WI38 (cell line): Measurements from ENCODE around the gene PTTG1.
"Not testable (repeated sequence)": the region's sequence is repeated elsewhere in the genome, so short reads cannot be mapped to it uniquely, and the experiment has no call there.

Source experiments
- H3K4me3 ChIP-seq: 2 replicates; pipeline ENCODE4 v1.5.1; 2011; ENCODE audit warnings: low read depth, mild to moderate bottlenecking, control low read depth, low read length
- TF ChIP-seq, protein P1 (sequence below): IDR thresholded peaks from 2 replicates; pipeline ENCODE4 v1.5.1; 2012; ENCODE audit warnings: low read depth, mild to moderate bottlenecking, control low read depth, low read length

PTTG1 gene

GRCh38 chr5:160423099-160423498, 1.4 kb downstream of the PTTG1 start:
- H3K4me3 ChIP-seq, result peak overlapping the region; percentile 71
- TF ChIP-seq, protein P1, sequence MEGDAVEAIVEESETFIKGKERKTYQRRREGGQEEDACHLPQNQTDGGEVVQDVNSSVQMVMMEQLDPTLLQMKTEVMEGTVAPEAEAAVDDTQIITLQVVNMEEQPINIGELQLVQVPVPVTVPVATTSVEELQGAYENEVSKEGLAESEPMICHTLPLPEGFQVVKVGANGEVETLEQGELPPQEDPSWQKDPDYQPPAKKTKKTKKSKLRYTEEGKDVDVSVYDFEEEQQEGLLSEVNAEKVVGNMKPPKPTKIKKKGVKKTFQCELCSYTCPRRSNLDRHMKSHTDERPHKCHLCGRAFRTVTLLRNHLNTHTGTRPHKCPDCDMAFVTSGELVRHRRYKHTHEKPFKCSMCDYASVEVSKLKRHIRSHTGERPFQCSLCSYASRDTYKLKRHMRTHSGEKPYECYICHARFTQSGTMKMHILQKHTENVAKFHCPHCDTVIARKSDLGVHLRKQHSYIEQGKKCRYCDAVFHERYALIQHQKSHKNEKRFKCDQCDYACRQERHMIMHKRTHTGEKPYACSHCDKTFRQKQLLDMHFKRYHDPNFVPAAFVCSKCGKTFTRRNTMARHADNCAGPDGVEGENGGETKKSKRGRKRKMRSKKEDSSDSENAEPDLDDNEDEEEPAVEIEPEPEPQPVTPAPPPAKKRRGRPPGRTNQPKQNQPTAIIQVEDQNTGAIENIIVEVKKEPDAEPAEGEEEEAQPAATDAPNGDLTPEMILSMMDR, result no peak

- H3K4me3 ChIP-seq, result no peak overlapping the region
- TF ChIP-seq, protein P1, result no peak
Measured at GRCh38 chr5:160427607-160428006, 6.0 kb downstream of the PTTG1 start.

- TF ChIP-seq, protein P1, result no peak
Measured at GRCh38 chr5:160432196-160432595, 10.5 kb downstream of the PTTG1 start.

GRCh38 chr5:160432787-160433186, 11.1 kb downstream of the PTTG1 start:
- no peak overlapping the region for H3K4me3 ChIP-seq
- TF ChIP-seq, protein P1, result no peak

More at GRCh38 chr5:160432196-160432595, 10.5 kb downstream of the PTTG1 start:
- no peak overlapping the region for H3K4me3 ChIP-seq

DNA sequence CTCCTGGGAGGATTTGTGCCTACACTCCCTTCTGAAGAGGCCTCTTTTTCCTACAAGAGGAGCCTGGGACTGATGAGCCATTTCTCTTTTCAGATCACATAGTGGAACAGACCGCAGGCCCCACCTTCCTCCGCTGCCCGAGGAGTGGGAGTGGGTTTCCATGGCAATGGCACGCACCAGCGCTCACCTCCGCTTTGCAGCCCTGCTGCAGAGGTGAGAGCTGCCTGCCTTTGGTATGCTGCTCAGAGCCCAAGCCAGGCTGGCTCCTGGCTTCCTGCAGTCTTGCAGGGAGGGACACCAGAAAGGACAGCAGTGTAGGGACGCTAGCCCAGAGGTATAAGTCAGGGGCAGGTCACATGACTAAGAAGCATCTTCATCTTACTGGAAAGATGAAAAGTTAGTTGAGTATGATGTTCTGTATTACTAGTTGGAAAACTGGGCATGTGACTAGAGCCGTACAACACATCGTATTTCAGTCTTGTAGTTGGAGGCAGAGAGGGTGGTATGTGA, 12.4 kb downstream of the PTTG1 start:
- H3K4me3 ChIP-seq, result no peak overlapping the region
- TF ChIP-seq, protein P1, result no peak

DNA sequence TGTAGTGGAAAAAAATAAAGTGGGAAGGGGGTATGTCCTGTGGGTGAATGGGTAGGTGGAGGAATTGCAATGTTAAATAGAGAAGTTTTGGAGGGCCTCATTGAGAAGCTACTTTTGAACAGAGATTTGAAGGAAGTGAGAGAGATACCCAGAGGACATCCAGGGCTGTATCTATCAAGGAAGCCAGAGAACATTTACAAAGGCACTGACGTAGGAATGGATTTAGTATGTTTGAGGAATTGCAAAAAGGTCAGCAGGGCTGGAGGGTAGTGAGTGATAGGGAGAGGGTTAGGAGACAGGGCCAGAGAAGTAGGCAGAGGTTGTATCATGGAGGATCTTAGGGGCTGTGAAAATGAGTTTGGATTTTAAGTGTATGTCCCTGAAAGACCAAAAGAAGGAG, 13.9 kb downstream of the PTTG1 start:
- TF ChIP-seq, protein P1, result no peak
- H3K4me3 ChIP-seq, result no peak overlapping the region

- TF ChIP-seq, protein P1, result no peak
- no peak overlapping the region for H3K4me3 ChIP-seq
Measured at GRCh38 chr5:160436017-160436416, 14.4 kb downstream of the PTTG1 start.

- not testable (repeated sequence) for H3K4me3 ChIP-seq
Measured at GRCh38 chr5:160436661-160437060, 15.0 kb downstream of the PTTG1 start.
